ENCODE results near the gene ITIH4. TPM values are rescaled to one million over a fixed set of nuclear protein-coding genes. Genes with fewer than 3 reads are reported as not detected.

ITIH4 gene
- total RNA-seq, 1 donor from 2014 or later: 0.13 TPM

DNA sequence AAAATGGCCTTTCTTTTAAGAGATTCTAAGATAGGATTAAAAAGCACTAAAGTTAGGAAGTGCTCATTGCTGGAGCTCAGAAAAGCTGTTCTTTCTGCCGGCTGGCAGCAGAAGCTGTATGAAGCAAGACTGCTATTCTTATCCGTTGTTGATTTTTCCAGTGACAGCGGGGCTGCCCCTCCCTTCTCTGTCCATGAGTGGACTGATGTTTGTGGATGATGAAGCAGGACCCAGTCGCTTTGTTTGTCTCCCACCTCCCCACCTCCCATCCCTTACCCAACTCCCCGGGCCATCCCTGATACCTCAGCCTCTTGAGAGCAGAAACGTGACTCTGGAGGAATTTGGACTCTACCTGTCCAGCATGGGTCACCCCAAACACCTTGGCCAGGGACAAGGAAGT is 14.7 kb upstream of the ITIH4 start:
- Histone ChIP-seq H3K27me3 (ENCODE audit: control insufficient read depth, insufficient read depth, low read length) (no peaks in the 10 kb centered on the region), H3K36me3 (ENCODE audit: control insufficient read depth, insufficient read depth, low read length) (no peaks in the 10 kb centered on the region), H3K4me3 (ENCODE audit: low read depth, low read length) (no peak overlapping the region)
- no peak for DNase-seq (ENCODE audit: low read depth)
- TF ChIP-seq, protein P1, sequence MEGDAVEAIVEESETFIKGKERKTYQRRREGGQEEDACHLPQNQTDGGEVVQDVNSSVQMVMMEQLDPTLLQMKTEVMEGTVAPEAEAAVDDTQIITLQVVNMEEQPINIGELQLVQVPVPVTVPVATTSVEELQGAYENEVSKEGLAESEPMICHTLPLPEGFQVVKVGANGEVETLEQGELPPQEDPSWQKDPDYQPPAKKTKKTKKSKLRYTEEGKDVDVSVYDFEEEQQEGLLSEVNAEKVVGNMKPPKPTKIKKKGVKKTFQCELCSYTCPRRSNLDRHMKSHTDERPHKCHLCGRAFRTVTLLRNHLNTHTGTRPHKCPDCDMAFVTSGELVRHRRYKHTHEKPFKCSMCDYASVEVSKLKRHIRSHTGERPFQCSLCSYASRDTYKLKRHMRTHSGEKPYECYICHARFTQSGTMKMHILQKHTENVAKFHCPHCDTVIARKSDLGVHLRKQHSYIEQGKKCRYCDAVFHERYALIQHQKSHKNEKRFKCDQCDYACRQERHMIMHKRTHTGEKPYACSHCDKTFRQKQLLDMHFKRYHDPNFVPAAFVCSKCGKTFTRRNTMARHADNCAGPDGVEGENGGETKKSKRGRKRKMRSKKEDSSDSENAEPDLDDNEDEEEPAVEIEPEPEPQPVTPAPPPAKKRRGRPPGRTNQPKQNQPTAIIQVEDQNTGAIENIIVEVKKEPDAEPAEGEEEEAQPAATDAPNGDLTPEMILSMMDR (IDR thresholded peaks at IDR 0.05; ENCODE audit: insufficient read depth, low read length, poor library complexity, severe bottlenecking): no peak

GRCh38 chr3:52844290-52844975 is 14.0 kb upstream of the ITIH4 start:
- H3K36me3 ChIP-seq (ENCODE audit: control insufficient read depth, insufficient read depth, low read length): no peaks in the 10 kb centered on the region
- TF ChIP-seq, protein P1 (IDR thresholded peaks at IDR 0.05; ENCODE audit: insufficient read depth, low read length, poor library complexity, severe bottlenecking): no peak
- H3K27me3 ChIP-seq (ENCODE audit: control insufficient read depth, insufficient read depth, low read length): no peaks in the 10 kb centered on the region
- no peak for DNase-seq (ENCODE audit: low read depth)
- H3K4me3 ChIP-seq (ENCODE audit: low read depth, low read length): no peak overlapping the region

- TF ChIP-seq, protein P1 (IDR thresholded peaks at IDR 0.05; ENCODE audit: insufficient read depth, low read length, poor library complexity, severe bottlenecking): no peak
- DNase-seq (ENCODE audit: low read depth): no peak
Observed at GRCh38 chr3:52843881-52844280, 13.4 kb upstream of the ITIH4 start.

GRCh38 chr3:52843108-52843865 is 12.8 kb upstream of the ITIH4 start:
- H3K36me3 ChIP-seq (ENCODE audit: control insufficient read depth, insufficient read depth, low read length): no peaks in the 10 kb centered on the region
- H3K27me3 ChIP-seq (ENCODE audit: control insufficient read depth, insufficient read depth, low read length): no peaks in the 10 kb centered on the region
- no peak overlapping the region for H3K4me3 ChIP-seq (ENCODE audit: low read depth, low read length)
- no peak for DNase-seq (ENCODE audit: low read depth)
- TF ChIP-seq, protein P1 (IDR thresholded peaks at IDR 0.05; ENCODE audit: insufficient read depth, low read length, poor library complexity, severe bottlenecking): no peak

More at GRCh38 chr3:52843881-52844280, 13.4 kb upstream of the ITIH4 start:
- Histone ChIP-seq H3K27me3 (ENCODE audit: control insufficient read depth, insufficient read depth, low read length) (no peaks in the 10 kb centered on the region), H3K36me3 (ENCODE audit: control insufficient read depth, insufficient read depth, low read length) (no peaks in the 10 kb centered on the region), H3K4me3 (ENCODE audit: low read depth, low read length) (no peak overlapping the region)

DNA sequence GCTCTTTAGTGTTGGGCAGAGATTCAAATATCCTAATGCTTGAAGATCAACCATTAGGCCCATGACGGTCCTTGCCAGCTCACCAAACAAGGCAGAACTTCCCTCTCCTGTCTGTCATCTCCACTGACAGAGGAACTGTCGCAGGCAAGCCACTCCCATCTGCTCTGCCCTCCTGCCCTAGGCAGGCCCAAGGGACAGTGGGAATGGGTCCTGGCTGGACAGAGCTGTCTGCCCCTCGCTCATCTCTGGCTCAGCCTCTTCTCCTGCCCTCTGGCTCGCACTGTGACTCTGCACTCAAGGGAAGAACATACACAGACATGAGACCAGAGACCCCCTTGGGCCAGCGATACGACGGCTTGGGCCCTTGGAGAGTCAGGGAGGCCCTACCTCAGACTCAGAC is 12.0 kb upstream of the ITIH4 start:
- no peak for DNase-seq (ENCODE audit: low read depth)
- no peak overlapping the region for H3K4me3 ChIP-seq (ENCODE audit: low read depth, low read length)
- no peaks in the 10 kb centered on the region for H3K36me3 ChIP-seq (ENCODE audit: control insufficient read depth, insufficient read depth, low read length)
- TF ChIP-seq, protein P1 (IDR thresholded peaks at IDR 0.05; ENCODE audit: insufficient read depth, low read length, poor library complexity, severe bottlenecking): no peak
- H3K27me3 ChIP-seq (ENCODE audit: control insufficient read depth, insufficient read depth, low read length): no peaks in the 10 kb centered on the region
